IPS-11a (cell line): ENCODE measurements around the gene TMCC2.
"Not testable (repeated sequence)": the region's sequence is repeated elsewhere in the genome, so short reads cannot be mapped to it uniquely, and the experiment has no call there.

Experiments used
- H3K4me3 ChIP-seq: one replicate; pipeline ENCODE4 v1.5.1; 2013; ENCODE audit warnings: low read depth, low read length, control low read depth

TMCC2 gene

GRCh38 chr1:205275916-205276688 lies 48.4 kb downstream of the TMCC2 start:
- no peak overlapping the region for H3K4me3 ChIP-seq

- no peak overlapping the region for H3K4me3 ChIP-seq
Observed at GRCh38 chr1:205276689-205277065, 48.9 kb downstream of the TMCC2 start.

DNA sequence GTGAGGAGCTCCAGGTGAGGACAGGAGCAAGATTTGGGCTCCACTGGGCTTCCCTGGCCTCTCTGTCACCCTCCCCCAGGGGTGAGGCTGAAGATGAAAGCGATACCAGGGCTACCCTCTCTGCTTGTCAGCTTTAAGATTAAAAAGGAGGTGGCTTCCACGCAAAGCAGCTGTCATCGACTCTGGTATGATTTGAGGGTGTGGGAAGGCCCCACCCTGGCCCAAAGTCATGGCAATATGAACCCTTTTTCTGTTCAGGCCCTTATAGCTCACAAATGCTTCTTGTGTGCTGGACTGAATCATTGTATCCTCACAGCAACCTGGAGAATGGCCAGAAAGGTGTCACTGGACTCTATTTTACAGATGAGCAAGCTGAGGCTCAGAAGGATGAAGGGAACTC lies 52.2 kb downstream of the TMCC2 start:
- H3K4me3 ChIP-seq = no peak overlapping the region

DNA sequence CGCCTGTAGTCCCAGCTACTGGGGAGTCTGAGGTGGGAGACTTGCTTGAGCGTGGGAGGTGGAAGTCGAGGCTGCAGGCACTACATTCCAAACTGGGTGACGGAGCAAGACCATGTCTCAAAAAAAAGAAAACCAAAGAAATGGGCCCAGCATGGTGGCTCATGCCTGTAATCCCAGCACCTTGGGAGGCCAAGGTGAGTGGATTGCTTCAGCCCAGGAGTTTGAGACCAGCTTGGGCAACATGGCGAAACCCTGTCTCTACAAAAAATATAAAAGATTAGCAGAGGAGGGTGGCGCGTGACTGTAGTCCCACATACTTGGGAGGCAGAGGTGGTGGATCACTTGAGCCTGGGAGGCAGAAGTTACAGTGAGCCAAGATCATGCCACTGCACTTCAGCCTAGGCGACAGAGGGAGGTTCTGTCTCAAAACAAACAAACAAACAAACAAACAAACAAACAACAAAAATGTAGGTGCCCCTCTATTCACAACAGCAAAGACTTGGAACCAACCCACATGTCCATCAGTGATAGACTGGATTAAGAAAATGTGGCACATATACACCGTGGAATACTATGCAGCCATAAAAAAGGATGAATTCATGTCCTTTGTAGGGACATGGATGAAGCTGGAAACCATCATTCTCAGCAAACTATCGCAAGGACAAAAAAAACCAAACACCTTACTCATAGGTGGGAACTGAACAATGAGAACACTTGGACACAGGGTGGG lies 53.1 kb downstream of the TMCC2 start:
- H3K4me3 ChIP-seq = not testable (repeated sequence)

GRCh38 chr1:205283270-205284147 lies 55.8 kb downstream of the TMCC2 start:
- H3K4me3 ChIP-seq = no peak overlapping the region

GRCh38 chr1:205284420-205285144 lies 56.8 kb downstream of the TMCC2 start:
- H3K4me3 ChIP-seq = no peak overlapping the region

DNA sequence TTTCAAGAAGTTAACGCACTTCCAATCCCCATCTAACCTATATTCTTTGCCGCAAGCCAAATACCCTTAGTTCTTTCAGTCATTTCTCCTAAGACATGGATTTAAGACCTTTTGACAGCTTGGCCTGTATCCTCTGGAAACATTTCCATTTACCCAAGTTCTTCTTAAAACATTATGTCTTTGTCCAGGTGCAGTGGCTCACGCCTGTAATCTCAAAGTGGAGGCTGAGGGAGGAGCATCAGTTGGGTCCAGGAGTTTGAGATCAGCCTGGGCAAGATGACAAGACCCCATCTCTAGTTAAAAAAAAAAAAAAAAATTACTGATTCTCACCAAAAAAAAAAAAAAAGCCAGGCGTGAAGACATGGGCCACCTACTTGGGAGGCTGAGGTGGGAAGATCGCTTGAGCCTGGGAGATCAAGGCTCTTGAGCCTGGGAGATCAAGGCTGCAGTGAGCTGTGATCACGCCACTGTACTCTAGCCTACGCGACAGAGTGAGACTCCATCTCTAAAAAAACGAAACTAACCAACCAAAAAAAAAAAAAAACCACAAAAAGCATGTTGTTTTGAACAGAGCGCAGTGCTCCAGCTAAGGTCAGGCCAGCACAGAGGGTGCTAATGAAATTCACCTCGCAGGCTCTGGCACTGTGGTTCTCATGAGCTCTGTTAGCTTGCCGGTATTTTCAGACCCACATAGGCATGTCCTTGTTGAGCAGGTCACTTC lies 57.8 kb downstream of the TMCC2 start:
- no peak overlapping the region for H3K4me3 ChIP-seq

DNA sequence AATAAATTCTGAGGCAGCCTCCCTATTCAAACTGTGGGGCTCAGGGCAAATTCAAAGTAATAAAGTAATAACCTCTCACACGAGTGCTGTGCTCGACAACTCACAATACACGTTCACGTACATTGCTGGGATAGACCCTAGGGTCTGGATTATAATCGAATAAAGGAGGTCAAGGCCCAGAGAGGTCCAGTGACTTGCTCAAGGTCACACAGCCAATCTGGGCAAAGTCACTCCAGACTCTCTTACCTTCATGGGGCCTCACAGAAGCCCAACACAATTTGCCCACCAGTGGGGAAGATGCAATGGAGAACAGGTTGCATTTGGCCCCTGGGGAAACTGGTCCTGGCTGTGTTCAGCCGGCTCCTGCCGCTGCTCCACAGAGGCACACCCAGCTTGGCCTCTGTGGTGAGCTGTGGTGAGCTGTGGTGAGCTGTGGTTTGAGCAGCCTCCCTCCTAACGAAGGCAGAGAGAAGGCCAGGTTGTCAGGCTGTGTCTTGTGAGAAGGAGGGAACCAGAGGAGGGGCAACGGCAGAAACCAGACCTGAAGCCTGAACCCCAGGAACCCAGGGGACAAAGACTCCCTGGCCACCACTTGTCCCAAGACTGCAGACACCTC lies 58.7 kb downstream of the TMCC2 start:
- H3K4me3 ChIP-seq = no peak overlapping the region

DNA sequence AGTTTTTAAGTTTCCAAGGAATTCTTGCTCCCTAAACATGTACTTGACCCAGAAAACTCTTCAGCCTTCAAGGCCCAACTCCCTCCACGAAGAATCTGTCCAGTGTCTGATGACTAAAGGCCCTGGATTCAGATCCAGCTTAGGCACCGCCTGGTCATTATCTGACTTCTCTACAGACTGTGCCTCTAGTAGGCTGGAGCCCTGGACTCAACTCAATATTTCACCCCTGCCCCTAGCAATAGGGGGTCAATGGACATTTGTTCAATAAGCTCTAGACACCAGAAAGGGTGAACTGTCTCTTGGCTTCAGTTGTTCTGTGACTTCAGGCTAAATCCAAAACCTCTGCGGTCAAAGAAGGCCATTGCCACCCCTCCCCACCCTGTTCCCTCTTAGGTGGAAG lies 59.3 kb downstream of the TMCC2 start:
- H3K4me3 ChIP-seq = no peak overlapping the region

- no peak overlapping the region for H3K4me3 ChIP-seq
Observed at GRCh38 chr1:205287767-205288559, 60.2 kb downstream of the TMCC2 start.

- H3K4me3 ChIP-seq = no peak overlapping the region
Observed at GRCh38 chr1:205291596-205291995, 63.9 kb downstream of the TMCC2 start.

DNA sequence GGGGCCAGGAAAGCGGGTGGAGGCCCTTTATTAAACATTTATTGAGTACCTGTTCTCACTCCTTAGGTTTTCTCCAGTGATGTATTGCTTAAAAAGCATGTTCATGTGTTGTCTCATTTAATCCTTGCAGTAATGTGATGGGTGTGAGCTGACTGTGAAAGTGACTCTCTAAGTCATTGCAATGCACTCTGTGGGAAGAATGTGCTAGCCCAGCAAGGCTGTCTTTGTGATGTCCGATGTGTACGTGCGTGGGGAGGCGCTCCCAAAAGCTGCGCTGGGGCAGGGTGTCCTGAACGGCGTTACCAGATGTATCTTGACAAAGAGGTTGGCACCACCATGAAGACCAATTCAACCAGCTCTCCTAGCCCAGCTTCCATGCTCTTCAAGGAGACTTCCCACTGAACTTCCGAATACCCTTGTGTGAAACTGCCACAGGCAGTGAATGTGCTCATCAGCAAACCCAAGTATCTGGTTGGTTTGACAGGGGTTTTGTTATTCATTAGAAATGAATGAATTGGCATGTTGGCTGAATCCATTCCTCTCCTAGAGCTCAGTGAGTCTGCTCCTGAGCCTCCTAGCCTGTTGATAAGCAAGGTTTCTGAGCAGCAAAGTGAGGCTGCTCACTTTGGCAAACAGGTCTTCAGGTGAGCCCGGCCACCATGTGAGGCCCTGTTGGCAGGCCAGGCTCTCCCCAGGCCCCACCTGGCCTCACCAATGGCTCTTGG lies 65.8 kb downstream of the TMCC2 start:
- no peak overlapping the region for H3K4me3 ChIP-seq

GRCh38 chr1:205294175-205294917 lies 66.6 kb downstream of the TMCC2 start:
- H3K4me3 ChIP-seq = no peak overlapping the region

- no peak overlapping the region for H3K4me3 ChIP-seq
Observed at GRCh38 chr1:205294934-205295333, 67.2 kb downstream of the TMCC2 start.

DNA sequence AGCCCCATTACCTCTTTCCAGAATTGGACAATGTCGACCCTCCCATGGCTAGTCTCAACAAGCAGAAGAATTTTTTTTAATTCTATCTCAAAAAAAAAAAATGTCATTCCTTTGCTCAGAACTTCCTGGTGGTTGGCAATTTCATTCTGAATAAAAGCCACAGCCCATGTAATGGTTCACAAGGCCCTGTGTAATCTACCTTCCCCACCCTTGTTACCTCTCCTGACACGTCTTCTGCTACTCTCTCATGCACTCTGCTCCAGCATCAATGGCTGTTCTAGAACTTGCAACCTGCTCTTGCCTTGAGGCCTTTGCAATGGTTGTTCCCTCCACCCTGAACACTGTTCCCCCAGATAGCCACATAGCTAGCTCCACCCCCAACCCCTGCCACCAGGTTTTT lies 68.4 kb downstream of the TMCC2 start:
- no peak overlapping the region for H3K4me3 ChIP-seq

- H3K4me3 ChIP-seq = not testable (repeated sequence)
Observed at GRCh38 chr1:205297546-205298177, 69.9 kb downstream of the TMCC2 start.
